ENCODE measurements around the gene MARCHF11.

Gene MARCHF11

DNA sequence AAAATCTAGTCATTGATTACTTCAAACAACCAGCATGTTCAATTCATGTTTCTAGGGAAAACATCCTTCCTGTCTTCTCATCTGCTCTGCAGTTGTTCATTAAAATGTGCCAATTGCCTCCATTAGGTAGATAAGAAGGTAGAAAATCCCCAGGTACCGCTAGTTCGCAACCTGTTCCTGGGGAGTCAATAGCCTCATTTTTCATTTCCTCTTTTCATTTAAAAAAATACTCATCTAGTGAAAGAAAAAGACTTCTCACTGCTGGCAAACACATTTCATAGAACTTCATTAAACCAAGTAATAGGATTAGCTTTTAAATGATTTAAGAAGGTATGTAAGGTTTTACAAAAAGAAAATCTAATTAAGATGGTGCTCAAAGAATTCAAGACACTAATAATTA, 113.3 kb downstream of the MARCHF11 start:
- H3K4me3 ChIP-seq (ENCODE audit: low read depth, low read length): no peak overlapping the region
- no peak for TF ChIP-seq CTCF (IDR thresholded peaks at IDR 0.05; ENCODE audit: low read depth, low read length, missing control alignments)
- DNase-seq (ENCODE audit: low read depth): no peak

DNA sequence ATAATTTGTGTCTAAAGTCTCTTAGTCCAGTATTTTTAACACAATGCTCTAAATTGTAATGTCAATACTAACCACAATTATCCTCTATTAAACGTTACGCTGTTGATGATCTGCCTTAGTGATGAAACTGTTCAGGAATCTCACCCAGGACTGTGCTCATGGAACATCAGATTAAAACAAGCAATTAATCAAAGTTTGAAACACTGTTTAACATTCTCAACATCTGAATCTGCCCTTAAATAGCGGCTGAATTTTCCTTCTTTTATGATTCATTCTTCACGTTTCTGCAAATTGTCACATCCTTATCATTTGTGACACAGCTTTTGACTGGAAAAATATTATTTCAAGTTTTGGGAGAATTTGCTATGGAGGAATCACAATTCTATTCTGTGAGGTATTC, 113.8 kb downstream of the MARCHF11 start:
- H3K4me3 ChIP-seq (ENCODE audit: low read depth, low read length): no peak overlapping the region
- TF ChIP-seq CTCF (IDR thresholded peaks at IDR 0.05; ENCODE audit: low read depth, low read length, missing control alignments): no peak
- no peak for DNase-seq (ENCODE audit: low read depth)

- no peak for DNase-seq (ENCODE audit: low read depth)
- no peak overlapping the region for H3K4me3 ChIP-seq (ENCODE audit: low read depth, low read length)
- no peak for TF ChIP-seq CTCF (IDR thresholded peaks at IDR 0.05; ENCODE audit: low read depth, low read length, missing control alignments)
Observed at GRCh38 chr5:16064135-16064893, 115.3 kb downstream of the MARCHF11 start.

- DNase-seq (ENCODE audit: low read depth): no peak
- TF ChIP-seq CTCF (IDR thresholded peaks at IDR 0.05; ENCODE audit: low read depth, low read length, missing control alignments): no peak
- no peak overlapping the region for H3K4me3 ChIP-seq (ENCODE audit: low read depth, low read length)
Observed at GRCh38 chr5:16061163-16061562, 118.4 kb downstream of the MARCHF11 start.

DNA sequence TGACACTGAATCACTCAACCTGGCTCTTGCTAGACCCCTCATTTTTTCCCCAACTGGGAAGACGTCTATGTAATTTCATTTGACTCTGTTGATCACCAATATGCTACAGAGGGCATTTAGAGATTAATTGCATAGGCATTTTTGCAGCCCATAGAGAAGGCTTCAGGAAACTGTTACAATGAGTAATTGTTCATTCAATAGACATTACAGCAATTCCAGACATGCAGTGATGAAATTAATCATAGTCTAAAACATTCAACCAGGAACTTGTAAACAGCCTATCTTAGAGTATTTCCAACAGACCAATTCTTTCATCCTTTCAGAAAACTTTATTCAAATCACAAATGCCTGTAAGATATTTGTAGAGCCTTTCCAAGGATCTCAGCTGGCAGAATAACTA, 122.3 kb downstream of the MARCHF11 start:
- no peak for DNase-seq (ENCODE audit: low read depth)
- H3K4me3 ChIP-seq (ENCODE audit: low read depth, low read length): no peak overlapping the region
- TF ChIP-seq CTCF (IDR thresholded peaks at IDR 0.05; ENCODE audit: low read depth, low read length, missing control alignments): no peak

DNA sequence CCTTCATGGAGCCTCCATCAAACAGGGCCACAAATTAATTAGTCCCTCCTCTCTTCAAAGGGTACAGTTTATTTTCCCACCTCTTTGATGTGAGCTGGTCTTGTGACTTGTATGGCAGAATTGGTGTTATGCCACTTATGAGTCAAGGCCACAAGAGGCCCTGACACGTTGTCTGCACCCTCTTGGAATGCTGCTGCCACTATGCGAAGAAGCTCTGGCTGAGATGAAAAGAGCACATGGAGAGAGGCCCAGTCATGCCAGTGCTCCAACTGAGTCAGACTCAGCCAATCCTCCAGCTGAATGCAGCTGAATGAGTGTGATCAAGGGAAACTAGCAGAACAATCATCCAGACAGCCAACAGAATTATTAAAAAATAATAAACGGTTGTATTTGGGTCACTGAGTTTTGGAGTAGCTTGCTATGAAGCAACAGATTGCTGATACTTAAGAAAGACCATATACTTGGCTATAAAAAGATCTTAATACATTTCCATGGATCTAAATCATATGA, 128.3 kb downstream of the MARCHF11 start:
- no peak overlapping the region for H3K4me3 ChIP-seq (ENCODE audit: low read depth, low read length)
- DNase-seq (ENCODE audit: low read depth): no peak
- TF ChIP-seq CTCF (IDR thresholded peaks at IDR 0.05; ENCODE audit: low read depth, low read length, missing control alignments): no peak

DNA sequence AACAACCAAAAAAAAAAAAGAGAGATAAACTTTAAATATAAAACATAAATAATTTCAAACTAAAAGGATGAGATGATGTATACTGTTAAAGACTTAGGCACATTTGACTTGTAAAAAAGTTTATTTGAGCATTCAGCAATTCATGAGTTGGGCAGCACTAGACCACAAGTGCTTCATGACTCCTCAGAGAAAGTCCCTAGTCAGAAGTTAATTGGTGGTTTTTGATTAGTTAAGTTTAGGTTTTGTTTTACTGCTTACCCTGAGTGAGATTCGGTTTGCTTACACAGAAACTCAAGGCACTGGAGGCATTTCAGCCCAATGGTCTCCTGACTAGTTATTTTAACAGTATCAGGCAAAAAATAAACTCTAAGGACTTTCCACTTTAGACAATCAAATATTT, 129.2 kb downstream of the MARCHF11 start:
- no peak overlapping the region for H3K4me3 ChIP-seq (ENCODE audit: low read depth, low read length)
- no peak for DNase-seq (ENCODE audit: low read depth)
- no peak for TF ChIP-seq CTCF (IDR thresholded peaks at IDR 0.05; ENCODE audit: low read depth, low read length, missing control alignments)
